Adipocyte (in vitro differentiated cells): Measurements from ENCODE around the gene LANCL1.

Source experiments
- DNase-seq: peaks from one replicate; pipeline ENCODE4 v3.0.0-alpha.2; 2015; ENCODE audit warnings: low read depth
- H3K27me3 ChIP-seq: replicated peaks from 2 replicates; pipeline ENCODE4 v1.7.0; 2013; ENCODE audit warnings: mild to moderate bottlenecking, low read length, moderate library complexity; ENCODE audit not compliant: control insufficient read depth, insufficient read depth
- H3K36me3 ChIP-seq: 2 replicates; pipeline ENCODE4 v1.7.0; 2013; ENCODE audit warnings: low read length, mild to moderate bottlenecking, moderate library complexity; ENCODE audit not compliant: control insufficient read depth, insufficient read depth, severe bottlenecking
- H3K4me1 ChIP-seq: 2 replicates; pipeline ENCODE4 v1.7.0; 2013; ENCODE audit warnings: mild to moderate bottlenecking, low read length, moderate library complexity; ENCODE audit not compliant: control insufficient read depth, insufficient read depth
- H3K4me3 ChIP-seq: 2 replicates; pipeline ENCODE4 v1.7.0; 2013; ENCODE audit warnings: mild to moderate bottlenecking, low read length, moderate library complexity
- H3K9ac ChIP-seq: 2 replicates; pipeline ENCODE4 v1.7.0; 2013; ENCODE audit warnings: mild to moderate bottlenecking, low read length, moderate library complexity
- H3K9me3 ChIP-seq: 2 replicates; pipeline ENCODE4 v1.7.0; 2013; ENCODE audit warnings: mild to moderate bottlenecking, low read length, moderate library complexity; ENCODE audit not compliant: control insufficient read depth

LANCL1 gene

DNA sequence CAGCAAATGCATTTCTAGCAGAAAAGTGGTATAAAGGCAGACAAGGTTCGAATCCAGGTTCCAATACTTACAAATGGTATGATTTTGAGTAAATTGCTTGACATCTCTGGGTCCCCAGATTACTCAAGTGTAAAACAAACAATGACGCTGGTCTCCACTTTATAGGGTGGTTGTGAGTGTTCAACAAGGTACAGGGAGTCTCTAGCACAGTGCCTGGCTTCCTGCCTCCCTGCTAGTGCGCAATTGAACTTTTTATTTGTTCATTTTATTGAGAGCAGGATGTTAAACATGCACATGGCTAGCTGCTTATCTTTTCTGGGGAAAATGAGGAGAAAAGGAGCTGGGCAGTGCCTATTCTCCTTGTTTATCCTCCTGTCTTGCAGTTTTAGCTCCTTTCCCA, 86.7 kb downstream of the LANCL1 start:
- DNase-seq, result no peak
- H3K36me3 ChIP-seq, result no peaks in the 10 kb centered on the region

DNA sequence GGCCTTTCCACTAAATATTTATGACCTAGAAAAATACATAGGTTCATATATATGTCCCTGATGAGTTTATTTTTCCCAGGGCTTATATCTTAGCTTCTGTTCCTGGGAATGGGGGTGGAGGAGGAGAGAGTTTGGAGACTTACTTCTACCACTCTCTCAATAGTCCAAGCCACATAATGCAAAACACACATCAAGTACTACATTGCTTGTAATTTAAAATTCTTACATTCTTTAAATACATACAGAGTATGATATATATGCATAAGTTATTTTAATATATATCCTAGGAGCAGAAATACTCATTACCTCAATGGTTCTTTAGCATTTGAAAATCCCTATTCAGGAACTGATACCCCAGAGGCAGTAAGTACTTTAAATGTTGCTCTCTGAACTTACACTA, 88.4 kb downstream of the LANCL1 start:
- DNase-seq, result no peak
- Histone ChIP-seq H3K9me3 (no peaks in the 10 kb centered on the region), H3K9ac (no peak overlapping the region), H3K27me3 (peaks cover 3% of the 10 kb centered on the region), H3K4me1 (no peaks in the 10 kb centered on the region), H3K4me3 (no peak overlapping the region), H3K36me3 (no peaks in the 10 kb centered on the region)

More for the DNA sequence above, 86.7 kb downstream of the LANCL1 start:
- H3K9me3 ChIP-seq, result no peaks in the 10 kb centered on the region
- H3K4me3 ChIP-seq, result no peak overlapping the region
- H3K27me3 ChIP-seq, result no peaks in the 10 kb centered on the region
- no peaks in the 10 kb centered on the region for H3K4me1 ChIP-seq
- no peak overlapping the region for H3K9ac ChIP-seq

DNA sequence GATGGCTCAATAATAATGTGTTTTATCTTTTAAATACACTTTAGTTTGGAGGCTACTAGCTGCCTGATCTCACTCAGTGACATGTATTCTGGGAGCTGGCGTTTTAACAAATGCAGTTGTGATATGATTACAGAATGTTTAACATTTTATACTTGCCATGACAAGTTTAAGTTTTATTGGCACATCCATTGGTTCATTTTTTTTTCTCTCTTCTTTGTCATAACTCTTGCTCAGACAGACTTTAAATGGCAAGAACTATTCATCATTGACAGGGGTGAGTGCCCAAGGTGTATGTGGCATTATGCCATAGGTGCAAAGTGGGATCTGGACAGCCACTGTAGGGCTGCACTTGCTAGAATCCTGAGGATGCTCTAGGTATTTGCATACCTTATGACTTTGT, 89.5 kb downstream of the LANCL1 start:
- DNase-seq, result no peak
- H3K4me3 ChIP-seq, result no peak overlapping the region
- no peak overlapping the region for H3K9ac ChIP-seq
- H3K4me1 ChIP-seq, result no peaks in the 10 kb centered on the region
- H3K27me3 ChIP-seq, result peaks cover 3% of the 10 kb centered on the region
- no peaks in the 10 kb centered on the region for H3K9me3 ChIP-seq
- H3K36me3 ChIP-seq, result no peaks in the 10 kb centered on the region
